Loucy (cell line): ENCODE data around the gene TRAPPC1.

ENCODE experiments used
- EZH2phosphoT487 ChIP-seq: fragments of 200-600 bp; IDR thresholded peaks from 2 replicates; pipeline ENCODE4 v1.6.1; 2018; ENCODE audit warnings: antibody characterized with exemption, mild to moderate bottlenecking, moderate library complexity, borderline replicate concordance
- TF ChIP-seq, protein P1 (sequence below): fragments of 200-600 bp; sonication (generic); conservative IDR thresholded peaks from 2 replicates; pipeline ENCODE4 v1.5.1; 2014; ENCODE audit warnings: mild to moderate bottlenecking, antibody characterized with exemption, low read length

DNA sequence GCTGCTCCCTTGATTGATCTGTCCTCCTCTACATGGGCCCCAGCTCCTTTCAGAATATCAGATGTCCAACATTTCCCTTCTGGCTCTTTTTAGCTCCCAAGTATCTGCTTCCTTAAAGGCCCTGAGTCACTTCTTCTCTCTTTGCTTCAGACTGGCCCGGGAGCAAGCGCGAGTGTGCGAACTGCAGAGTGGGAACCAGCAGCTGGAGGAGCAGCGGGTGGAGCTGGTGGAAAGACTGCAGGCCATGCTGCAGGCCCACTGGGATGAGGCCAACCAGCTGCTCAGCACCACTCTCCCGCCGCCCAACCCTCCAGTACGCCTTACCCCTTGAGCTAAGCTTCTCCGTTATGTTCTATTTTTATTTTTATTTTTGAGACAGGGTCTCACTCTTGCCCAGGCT is 12.6 kb upstream of the TRAPPC1 start:
- TF ChIP-seq, protein P1, sequence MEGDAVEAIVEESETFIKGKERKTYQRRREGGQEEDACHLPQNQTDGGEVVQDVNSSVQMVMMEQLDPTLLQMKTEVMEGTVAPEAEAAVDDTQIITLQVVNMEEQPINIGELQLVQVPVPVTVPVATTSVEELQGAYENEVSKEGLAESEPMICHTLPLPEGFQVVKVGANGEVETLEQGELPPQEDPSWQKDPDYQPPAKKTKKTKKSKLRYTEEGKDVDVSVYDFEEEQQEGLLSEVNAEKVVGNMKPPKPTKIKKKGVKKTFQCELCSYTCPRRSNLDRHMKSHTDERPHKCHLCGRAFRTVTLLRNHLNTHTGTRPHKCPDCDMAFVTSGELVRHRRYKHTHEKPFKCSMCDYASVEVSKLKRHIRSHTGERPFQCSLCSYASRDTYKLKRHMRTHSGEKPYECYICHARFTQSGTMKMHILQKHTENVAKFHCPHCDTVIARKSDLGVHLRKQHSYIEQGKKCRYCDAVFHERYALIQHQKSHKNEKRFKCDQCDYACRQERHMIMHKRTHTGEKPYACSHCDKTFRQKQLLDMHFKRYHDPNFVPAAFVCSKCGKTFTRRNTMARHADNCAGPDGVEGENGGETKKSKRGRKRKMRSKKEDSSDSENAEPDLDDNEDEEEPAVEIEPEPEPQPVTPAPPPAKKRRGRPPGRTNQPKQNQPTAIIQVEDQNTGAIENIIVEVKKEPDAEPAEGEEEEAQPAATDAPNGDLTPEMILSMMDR, result no peak
- TF ChIP-seq EZH2phosphoT487, result no peak
